GM18517 (cell line): ENCODE measurements around the gene COL17A1.

Source experiments
- ATAC-seq: cut with Tn5 transposase; IDR thresholded peaks from one replicate; pipeline ENCODE4 v1.9.1; 2021; ENCODE audit warnings: mild to moderate bottlenecking, moderate library complexity; ENCODE audit not compliant: unreplicated experiment

The COL17A1 gene

GRCh38 chr10:104085801-104086400 lies at the start of gene COL17A1:
TSS of gene COL17A1 (minus strand) at chr10:104085880. CDS start at chr10:104080673, 5,207 bp downstream.
- no peak for ATAC-seq

- ATAC-seq, result no peak
Measured at GRCh38 chr10:104130041-104130440, 44.4 kb upstream of the COL17A1 start.

- ATAC-seq, result no peak
Measured at GRCh38 chr10:104128214-104128613, 42.5 kb upstream of the COL17A1 start.

- no peak for ATAC-seq
Measured at GRCh38 chr10:104127411-104127810, 41.7 kb upstream of the COL17A1 start.

GRCh38 chr10:104123397-104123796 lies 37.7 kb upstream of the COL17A1 start:
- ATAC-seq, result no peak

GRCh38 chr10:104122225-104123107 lies 36.8 kb upstream of the COL17A1 start:
- no peak for ATAC-seq

- ATAC-seq, result peak; percentile 74
Measured at GRCh38 chr10:104121485-104122224, 36.0 kb upstream of the COL17A1 start, which contains the start of gene SFR1. TSS of gene SFR1 (plus strand) at chr10:104122171. CDS start at chr10:104122184, 13 bp downstream.

- ATAC-seq, result peak; percentile 41
Measured at GRCh38 chr10:104120903-104121484, 35.3 kb upstream of the COL17A1 start.

- ATAC-seq, result no peak
Measured at GRCh38 chr10:104120512-104120902, 34.8 kb upstream of the COL17A1 start.

GRCh38 chr10:104119996-104120395 lies 34.3 kb upstream of the COL17A1 start:
- ATAC-seq, result no peak

GRCh38 chr10:104117839-104118323 lies 32.2 kb upstream of the COL17A1 start:
- no peak for ATAC-seq

- no peak for ATAC-seq
Measured at GRCh38 chr10:104113376-104113956, 27.8 kb upstream of the COL17A1 start.

GRCh38 chr10:104109908-104110662 lies 24.4 kb upstream of the COL17A1 start:
- ATAC-seq, result peak; percentile 98

- ATAC-seq, result no peak
Measured at GRCh38 chr10:104104926-104105325, 19.2 kb upstream of the COL17A1 start.

- no peak for ATAC-seq
Measured at GRCh38 chr10:104104418-104104817, 18.7 kb upstream of the COL17A1 start.

- ATAC-seq, result no peak
Measured at GRCh38 chr10:104103956-104104355, 18.3 kb upstream of the COL17A1 start.

- no peak for ATAC-seq
Measured at GRCh38 chr10:104101902-104102301, 16.2 kb upstream of the COL17A1 start.

- ATAC-seq, result no peak
Measured at GRCh38 chr10:104100795-104101194, 15.1 kb upstream of the COL17A1 start.

GRCh38 chr10:104099941-104100340 lies 14.3 kb upstream of the COL17A1 start:
- no peak for ATAC-seq

GRCh38 chr10:104099269-104099668 lies 13.6 kb upstream of the COL17A1 start:
- no peak for ATAC-seq
